ENCODE measurements around the gene ZNF530. TPM values are rescaled to one million over a fixed set of nuclear protein-coding genes. Genes with fewer than 3 reads are reported as not detected.

ZNF530 gene
- total RNA-seq, 1 donor from 2014 or later = 3.2 TPM

DNA sequence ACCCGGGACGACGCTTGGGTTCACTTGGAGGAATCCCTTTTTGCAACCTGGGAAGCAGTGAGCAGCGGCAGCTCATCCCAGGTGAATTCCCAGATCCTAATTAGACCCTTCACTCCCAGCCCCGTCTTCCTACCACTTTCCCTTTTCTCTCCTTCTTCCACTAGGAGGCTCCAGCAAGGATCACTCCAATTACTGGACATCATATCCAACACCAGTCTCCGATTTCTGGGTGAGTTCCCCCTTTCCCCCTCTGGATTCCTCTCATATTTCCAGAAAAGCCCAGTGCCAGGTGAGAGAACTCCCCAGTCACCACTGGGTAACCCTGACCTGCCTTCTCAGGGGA, 51.9 kb downstream of the ZNF530 start:
- no peaks in the 10 kb centered on the region for H3K27me3 ChIP-seq (ENCODE audit: control insufficient read depth, insufficient read depth, low read length)
- no peak for DNase-seq (ENCODE audit: low read depth)
- TF ChIP-seq, protein P1, sequence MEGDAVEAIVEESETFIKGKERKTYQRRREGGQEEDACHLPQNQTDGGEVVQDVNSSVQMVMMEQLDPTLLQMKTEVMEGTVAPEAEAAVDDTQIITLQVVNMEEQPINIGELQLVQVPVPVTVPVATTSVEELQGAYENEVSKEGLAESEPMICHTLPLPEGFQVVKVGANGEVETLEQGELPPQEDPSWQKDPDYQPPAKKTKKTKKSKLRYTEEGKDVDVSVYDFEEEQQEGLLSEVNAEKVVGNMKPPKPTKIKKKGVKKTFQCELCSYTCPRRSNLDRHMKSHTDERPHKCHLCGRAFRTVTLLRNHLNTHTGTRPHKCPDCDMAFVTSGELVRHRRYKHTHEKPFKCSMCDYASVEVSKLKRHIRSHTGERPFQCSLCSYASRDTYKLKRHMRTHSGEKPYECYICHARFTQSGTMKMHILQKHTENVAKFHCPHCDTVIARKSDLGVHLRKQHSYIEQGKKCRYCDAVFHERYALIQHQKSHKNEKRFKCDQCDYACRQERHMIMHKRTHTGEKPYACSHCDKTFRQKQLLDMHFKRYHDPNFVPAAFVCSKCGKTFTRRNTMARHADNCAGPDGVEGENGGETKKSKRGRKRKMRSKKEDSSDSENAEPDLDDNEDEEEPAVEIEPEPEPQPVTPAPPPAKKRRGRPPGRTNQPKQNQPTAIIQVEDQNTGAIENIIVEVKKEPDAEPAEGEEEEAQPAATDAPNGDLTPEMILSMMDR (IDR thresholded peaks at IDR 0.05; ENCODE audit: insufficient read depth, low read length, poor library complexity, severe bottlenecking) = no peak
- no peak overlapping the region for H3K4me3 ChIP-seq (ENCODE audit: low read depth, low read length)
- no peaks in the 10 kb centered on the region for H3K36me3 ChIP-seq (ENCODE audit: control insufficient read depth, insufficient read depth, low read length)

DNA sequence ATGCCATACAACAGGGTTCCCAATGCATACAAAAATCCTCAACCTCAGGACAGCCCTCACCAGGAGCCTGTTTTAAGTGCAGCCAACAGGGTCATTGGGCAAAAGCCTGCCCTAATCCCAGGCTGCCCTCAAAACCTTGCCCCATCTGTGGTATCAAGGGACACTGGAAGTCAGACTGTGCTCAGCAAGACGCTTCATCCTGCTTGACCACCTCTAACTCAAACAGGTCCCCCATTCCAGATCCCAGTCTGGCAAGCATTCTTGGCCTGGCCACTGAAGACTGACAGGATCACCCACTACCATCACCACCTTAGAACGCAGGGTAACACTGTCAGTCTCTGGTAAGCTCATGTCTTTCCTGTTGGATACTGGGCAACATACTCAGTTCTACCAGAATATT, 54.0 kb downstream of the ZNF530 start:
- TF ChIP-seq, protein P1 (IDR thresholded peaks at IDR 0.05; ENCODE audit: insufficient read depth, low read length, poor library complexity, severe bottlenecking) = no peak
- Histone ChIP-seq H3K4me3 (ENCODE audit: low read depth, low read length) (no peak overlapping the region), H3K36me3 (ENCODE audit: control insufficient read depth, insufficient read depth, low read length) (no peaks in the 10 kb centered on the region), H3K27me3 (ENCODE audit: control insufficient read depth, insufficient read depth, low read length) (no peaks in the 10 kb centered on the region)
- DNase-seq (ENCODE audit: low read depth) = no peak

DNA sequence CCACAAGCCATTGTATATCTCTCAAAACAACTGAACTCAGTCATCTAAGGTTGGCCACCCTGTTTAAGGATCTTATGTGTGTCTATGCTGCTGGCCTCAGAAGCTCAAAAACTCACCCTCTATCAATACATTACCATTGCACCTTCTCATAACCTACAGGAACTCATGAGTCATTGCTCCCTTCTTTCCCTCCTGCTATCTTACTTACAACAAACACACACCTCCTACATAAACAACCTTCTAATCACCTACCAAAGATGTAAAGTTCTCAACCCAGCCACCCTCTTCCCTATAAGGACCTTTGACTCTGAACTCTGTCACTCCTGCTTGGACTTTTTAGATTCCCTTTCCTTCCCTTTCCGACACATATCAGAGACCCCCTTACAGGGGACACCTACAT, 55.8 kb downstream of the ZNF530 start:
- H3K4me3 ChIP-seq (ENCODE audit: low read depth, low read length) = no peak overlapping the region
- no peaks in the 10 kb centered on the region for H3K36me3 ChIP-seq (ENCODE audit: control insufficient read depth, insufficient read depth, low read length)
- H3K27me3 ChIP-seq (ENCODE audit: control insufficient read depth, insufficient read depth, low read length) = no peaks in the 10 kb centered on the region
- TF ChIP-seq, protein P1 (IDR thresholded peaks at IDR 0.05; ENCODE audit: insufficient read depth, low read length, poor library complexity, severe bottlenecking) = no peak
- no peak for DNase-seq (ENCODE audit: low read depth)

DNA sequence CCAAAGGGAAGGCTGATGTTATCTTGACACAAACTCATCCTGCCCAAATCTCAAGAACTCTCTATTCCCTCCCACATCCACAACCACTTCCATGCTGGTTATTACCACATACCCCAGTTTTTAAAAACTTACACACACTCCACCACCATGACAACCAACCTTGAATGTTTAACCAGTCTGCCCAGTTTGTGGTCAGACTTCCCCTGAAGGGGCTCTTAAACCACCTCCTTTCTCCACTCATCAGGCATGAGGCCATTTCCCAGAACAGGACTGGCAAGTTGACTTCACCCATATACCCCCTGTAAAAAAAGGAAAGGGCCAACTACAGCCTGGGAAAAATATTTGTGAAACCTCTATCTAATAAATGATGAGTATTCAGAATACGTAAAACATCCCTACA, 56.7 kb downstream of the ZNF530 start:
- no peak overlapping the region for H3K4me3 ChIP-seq (ENCODE audit: low read depth, low read length)
- H3K36me3 ChIP-seq (ENCODE audit: control insufficient read depth, insufficient read depth, low read length) = no peaks in the 10 kb centered on the region
- no peaks in the 10 kb centered on the region for H3K27me3 ChIP-seq (ENCODE audit: control insufficient read depth, insufficient read depth, low read length)
- DNase-seq (ENCODE audit: low read depth) = no peak
- TF ChIP-seq, protein P1 (IDR thresholded peaks at IDR 0.05; ENCODE audit: insufficient read depth, low read length, poor library complexity, severe bottlenecking) = no peak

Other genes starting within 250 kb of the ZNF530 start
- 8.0 and 8.3 TPM in 2 replicates for gene ZNF304, start 248.6 kb upstream of the ZNF530 start, total RNA-seq
- 16.4 and 28.7 TPM in 2 replicates for gene TRAPPC2B, start 236.3 kb upstream of the ZNF530 start, total RNA-seq
- 1.7 and 6.0 TPM in 2 replicates for gene ZNF547, start 236.3 kb upstream of the ZNF530 start, total RNA-seq
- gene ZNF548, start 210.0 kb upstream of the ZNF530 start, total RNA-seq = 12.4 and 13.1 TPM in 2 replicates
- 4.5 and 6.3 TPM in 2 replicates for gene ZNF17, start 188.7 kb upstream of the ZNF530 start, total RNA-seq
- gene ZNF749, start 164.6 kb upstream of the ZNF530 start, total RNA-seq = 10.4 and 14.3 TPM in 2 replicates
- gene VN1R1, start 142.7 kb upstream of the ZNF530 start, total RNA-seq = 0.41 and 0.54 TPM in 2 replicates
- 9.2 and 10.0 TPM in 2 replicates for gene ZNF772, start 122.3 kb upstream of the ZNF530 start, total RNA-seq
- 11.4 and 16.8 TPM in 2 replicates for gene ZNF419, start 112.1 kb upstream of the ZNF530 start, total RNA-seq
- 7.9 and 11.2 TPM in 2 replicates for gene ZNF773, start 99.9 kb upstream of the ZNF530 start, total RNA-seq
- 4.8 and 5.1 TPM in 2 replicates for gene ZNF549, start 72.5 kb upstream of the ZNF530 start, total RNA-seq
- gene ZNF550, start 40.0 kb upstream of the ZNF530 start, total RNA-seq = 5.1 and 6.8 TPM in 2 replicates
- gene ZNF416, start 21.0 kb upstream of the ZNF530 start, total RNA-seq = 5.5 and 6.0 TPM in 2 replicates
- gene ZIK1, start 15.7 kb upstream of the ZNF530 start, total RNA-seq = 6.8 and 9.3 TPM in 2 replicates
- gene ZNF134, start 14.4 kb downstream of the ZNF530 start, total RNA-seq = 34.8 and 40.6 TPM in 2 replicates
- gene ZNF211, start 33.3 kb downstream of the ZNF530 start, total RNA-seq = 6.9 and 10.4 TPM in 2 replicates
- not detected in 2 replicates for gene ZSCAN4, start 69.0 kb downstream of the ZNF530 start, total RNA-seq
- 6.0 and 8.5 TPM in 2 replicates for gene ZNF551, start 82.1 kb downstream of the ZNF530 start, total RNA-seq
- gene ZNF154, start 109.3 kb downstream of the ZNF530 start, total RNA-seq = 2.9 and 3.3 TPM in 2 replicates
- 2.9 and 4.2 TPM in 2 replicates for gene ZNF671, start 127.7 kb downstream of the ZNF530 start, total RNA-seq
- gene ZNF776, start 146.9 kb downstream of the ZNF530 start, total RNA-seq = 9.9 and 12.2 TPM in 2 replicates
- gene ZNF586, start 169.8 kb downstream of the ZNF530 start, total RNA-seq = 9.0 and 10.9 TPM in 2 replicates
- 7.9 and 8.2 TPM in 2 replicates for gene ZNF552, start 215.0 kb downstream of the ZNF530 start, total RNA-seq
- 15.3 and 16.3 TPM in 2 replicates for gene ZNF587B, start 230.4 kb downstream of the ZNF530 start, total RNA-seq
- gene ZNF587, start 250.0 kb downstream of the ZNF530 start, total RNA-seq = 15.8 and 19.3 TPM in 2 replicates

Data from kidney epithelial cell (primary cell).